GM23338 (cell line): ENCODE measurements around the gene DPF3. TPM values are rescaled to one million over a fixed set of nuclear protein-coding genes. Genes with fewer than 3 reads are reported as not detected.

ENCODE experiments used
- ATAC-seq: fragments of 200-7000 bp; cut with Tn5 transposase; 3 replicates; pipeline ENCODE4 v1.9.1; 2020
- DNase-seq: peaks from one replicate; pipeline ENCODE4 v3.0.0-alpha.2; 2015; ENCODE audit warnings: low spot score
- H2AFZ ChIP-seq: fragments of 200-600 bp; sonication (generic); 2 replicates; pipeline ENCODE4 v1.8.0; 2016; ENCODE audit warnings: antibody characterized with exemption, mild to moderate bottlenecking, moderate library complexity
- H3F3A ChIP-seq: fragments of 200-600 bp; sonication (generic); replicated peaks from 2 replicates; pipeline ENCODE4 v1.8.0; 2017; ENCODE audit warnings: antibody characterized with exemption, mixed run types, low read depth
- H3K27ac ChIP-seq: fragments of 200-600 bp; sonication (generic); 2 replicates; pipeline ENCODE4 v1.6.1; 2016; ENCODE audit warnings: low read depth
- H3K27me3 ChIP-seq: fragments of 200-600 bp; sonication (generic); 2 replicates; pipeline ENCODE4 v1.8.0; 2016; ENCODE audit warnings: mild to moderate bottlenecking, mixed run types, moderate library complexity; ENCODE audit not compliant: insufficient read depth
- H3K36me3 ChIP-seq: fragments of 200-600 bp; sonication (generic); 2 replicates; pipeline ENCODE4 v1.8.0; 2016; ENCODE audit warnings: mild to moderate bottlenecking; ENCODE audit not compliant: insufficient read depth
- H3K4me1 ChIP-seq: fragments of 200-600 bp; sonication (generic); 2 replicates; pipeline ENCODE4 v1.8.0; 2016; ENCODE audit warnings: mild to moderate bottlenecking, moderate library complexity; ENCODE audit not compliant: insufficient read depth
- H3K4me2 ChIP-seq: fragments of 200-600 bp; sonication (generic); 2 replicates; pipeline ENCODE4 v1.7.1; 2017; ENCODE audit warnings: mixed run types
- H3K4me3 ChIP-seq: fragments of 200-600 bp; sonication (generic); 2 replicates; pipeline ENCODE4 v1.6.1; 2016; ENCODE audit warnings: mixed run types
- H3K79me2 ChIP-seq: fragments of 200-600 bp; sonication (generic); replicated peaks from 2 replicates; pipeline ENCODE4 v1.8.0; 2017; ENCODE audit warnings: mild to moderate bottlenecking; ENCODE audit not compliant: insufficient read depth
- H3K9me2 ChIP-seq: fragments of 200-600 bp; sonication (generic); 2 replicates; pipeline ENCODE4 v1.8.0; 2017; ENCODE audit not compliant: insufficient read depth
- H4K20me1 ChIP-seq: fragments of 200-600 bp; sonication (generic); replicated peaks from 2 replicates; pipeline ENCODE4 v1.8.0; 2017; ENCODE audit warnings: mild to moderate bottlenecking; ENCODE audit not compliant: insufficient read depth
- H3K27ac Mint-ChIP-seq: 2 replicates; pipeline ENCODE4 v1.8.0; 2020; ENCODE audit warnings: inconsistent platforms, mild to moderate bottlenecking, moderate library complexity, mixed read lengths
- H3K27me3 Mint-ChIP-seq: 3 replicates; pipeline ENCODE4 v1.8.0; 2022; ENCODE audit warnings: low read depth, mild to moderate bottlenecking, moderate library complexity, mixed read lengths, inconsistent platforms; ENCODE audit not compliant: insufficient read depth, poor library complexity
- H3K36me3 Mint-ChIP-seq: 3 replicates; pipeline ENCODE4 v1.8.0; 2021; ENCODE audit warnings: low read depth, mild to moderate bottlenecking, inconsistent platforms, moderate library complexity, mixed read lengths
- H3K4me1 Mint-ChIP-seq: 3 replicates; pipeline ENCODE4 v1.8.0; 2020; ENCODE audit warnings: mild to moderate bottlenecking, inconsistent platforms, mixed read lengths
- H3K4me3 Mint-ChIP-seq: 3 replicates; pipeline ENCODE4 v1.8.0; 2021; ENCODE audit warnings: moderate library complexity, mild to moderate bottlenecking, inconsistent platforms, mixed read lengths
- H3K9me3 Mint-ChIP-seq: 3 replicates; pipeline ENCODE4 v1.8.0; 2020; ENCODE audit warnings: moderate library complexity, mild to moderate bottlenecking, inconsistent platforms, mixed read lengths
- CREB1 ChIP-seq: fragments of 250-450 bp; sonication (Bioruptor Pico); IDR thresholded peaks from 2 replicates; pipeline ENCODE4 v1.5.0; 2020; ENCODE audit warnings: low read depth, mild to moderate bottlenecking, moderate library complexity
- EZH2phosphoT487 ChIP-seq: fragments of 200-600 bp; sonication (generic); IDR thresholded peaks from one replicate; pipeline ENCODE4 v1.8.1; 2018; ENCODE audit warnings: antibody characterized with exemption; ENCODE audit not compliant: unreplicated experiment
- JUNB ChIP-seq: IDR thresholded peaks from one replicate; pipeline ENCODE4 v1.6.1; 2016; ENCODE audit warnings: antibody characterized with exemption; ENCODE audit not compliant: unreplicated experiment
- NANOG ChIP-seq: IDR thresholded peaks from 2 replicates; pipeline ENCODE4 v1.6.1; 2016; ENCODE audit warnings: antibody characterized with exemption, borderline replicate concordance
- POLR2AphosphoS5 ChIP-seq: IDR thresholded peaks from 2 replicates; pipeline ENCODE4 v1.6.1; 2016; ENCODE audit warnings: antibody characterized with exemption, low read depth
- STAT1 ChIP-seq: IDR thresholded peaks from one replicate; pipeline ENCODE4 v1.6.1; 2016; ENCODE audit warnings: antibody characterized with exemption; ENCODE audit not compliant: unreplicated experiment
- ZNF114 ChIP-seq: fragments of 250-450 bp; sonication (Bioruptor Pico); IDR thresholded peaks from 2 replicates; pipeline ENCODE4 v1.5.0; 2020; ENCODE audit warnings: mild to moderate bottlenecking, moderate library complexity
- ZNF331 ChIP-seq: fragments of 250-450 bp; sonication (Bioruptor Pico); IDR thresholded peaks from 2 replicates; pipeline ENCODE4 v1.5.0; 2020; ENCODE audit warnings: low read depth, mild to moderate bottlenecking, moderate library complexity
- polyA plus RNA-seq: library from polyadenylated mRNA; unstranded; fragments of >200 nt; fragmentation: Nextera tagmentation; extraction: Ambion mirVana; gene quantifications from 2 replicates; pipeline ENCODE4 v1.2.1, GENCODE V29; 2016
- total RNA-seq: library from RNA; depleted of rRNA; stranded (reverse); fragments of >200 nt; shearing (Covaris generic); gene quantifications from 2 replicates; pipeline ENCODE4 v1.2.3, GENCODE V29; 2014
- TF ChIP-seq, protein P1 (sequence below): fragments of 250-450 bp; sonication (Bioruptor Pico); IDR thresholded peaks from 2 replicates; pipeline ENCODE4 v1.5.0; 2020; ENCODE audit warnings: mild to moderate bottlenecking, moderate library complexity

The DPF3 gene
- total and polyA plus RNA-seq, 2 experiments from 2014 or later: 0.18 to 1.0 TPM

DNA sequence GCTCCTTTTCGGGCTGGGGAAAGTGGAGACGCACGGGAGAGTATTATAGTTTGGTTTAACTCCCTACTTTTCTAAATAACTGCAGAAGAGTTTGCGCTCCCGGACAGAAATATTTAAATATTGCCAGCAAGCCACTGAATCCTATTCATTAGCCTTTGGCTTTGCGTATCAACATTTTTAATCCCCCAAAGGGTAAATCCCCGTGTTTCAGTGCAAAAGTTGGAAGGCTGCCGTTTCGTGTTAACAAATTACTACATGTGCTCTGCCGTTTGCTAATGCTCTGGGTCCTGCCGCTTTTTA, 372 bp upstream of the DPF3 start:
- DNase-seq: no peak
- Mint-ChIP-seq H3K36me3 (no peaks in the 10 kb centered on the region; the same call in 2 of the 3 replicates), H3K27ac (no peak overlapping the region), H3K9me3 (no peaks in the 10 kb centered on the region), H3K27me3 (peaks cover 57% of the 10 kb centered on the region), H3K4me1 (peaks cover 32% of the 10 kb centered on the region), H3K4me3 (peak overlapping the region; percentile 84)
- Histone ChIP-seq H2AFZ (peak overlapping the region; percentile 54), H4K20me1 (no peaks in the 10 kb centered on the region), H3F3A (peaks cover 7% of the 10 kb centered on the region; the same call in 1 of the 2 replicates), H3K79me2 (no peaks in the 10 kb centered on the region), H3K9me2 (no peaks in the 10 kb centered on the region), H3K27ac (no peak overlapping the region), H3K4me1 (peaks cover 32% of the 10 kb centered on the region), H3K27me3 (peaks cover 89% of the 10 kb centered on the region), H3K4me3 (peak overlapping the region; percentile 85), H3K4me2 (peak overlapping the region; percentile 87), H3K36me3 (no peaks in the 10 kb centered on the region; the same call in 1 of the 2 replicates)
- TF ChIP-seq, protein P1, sequence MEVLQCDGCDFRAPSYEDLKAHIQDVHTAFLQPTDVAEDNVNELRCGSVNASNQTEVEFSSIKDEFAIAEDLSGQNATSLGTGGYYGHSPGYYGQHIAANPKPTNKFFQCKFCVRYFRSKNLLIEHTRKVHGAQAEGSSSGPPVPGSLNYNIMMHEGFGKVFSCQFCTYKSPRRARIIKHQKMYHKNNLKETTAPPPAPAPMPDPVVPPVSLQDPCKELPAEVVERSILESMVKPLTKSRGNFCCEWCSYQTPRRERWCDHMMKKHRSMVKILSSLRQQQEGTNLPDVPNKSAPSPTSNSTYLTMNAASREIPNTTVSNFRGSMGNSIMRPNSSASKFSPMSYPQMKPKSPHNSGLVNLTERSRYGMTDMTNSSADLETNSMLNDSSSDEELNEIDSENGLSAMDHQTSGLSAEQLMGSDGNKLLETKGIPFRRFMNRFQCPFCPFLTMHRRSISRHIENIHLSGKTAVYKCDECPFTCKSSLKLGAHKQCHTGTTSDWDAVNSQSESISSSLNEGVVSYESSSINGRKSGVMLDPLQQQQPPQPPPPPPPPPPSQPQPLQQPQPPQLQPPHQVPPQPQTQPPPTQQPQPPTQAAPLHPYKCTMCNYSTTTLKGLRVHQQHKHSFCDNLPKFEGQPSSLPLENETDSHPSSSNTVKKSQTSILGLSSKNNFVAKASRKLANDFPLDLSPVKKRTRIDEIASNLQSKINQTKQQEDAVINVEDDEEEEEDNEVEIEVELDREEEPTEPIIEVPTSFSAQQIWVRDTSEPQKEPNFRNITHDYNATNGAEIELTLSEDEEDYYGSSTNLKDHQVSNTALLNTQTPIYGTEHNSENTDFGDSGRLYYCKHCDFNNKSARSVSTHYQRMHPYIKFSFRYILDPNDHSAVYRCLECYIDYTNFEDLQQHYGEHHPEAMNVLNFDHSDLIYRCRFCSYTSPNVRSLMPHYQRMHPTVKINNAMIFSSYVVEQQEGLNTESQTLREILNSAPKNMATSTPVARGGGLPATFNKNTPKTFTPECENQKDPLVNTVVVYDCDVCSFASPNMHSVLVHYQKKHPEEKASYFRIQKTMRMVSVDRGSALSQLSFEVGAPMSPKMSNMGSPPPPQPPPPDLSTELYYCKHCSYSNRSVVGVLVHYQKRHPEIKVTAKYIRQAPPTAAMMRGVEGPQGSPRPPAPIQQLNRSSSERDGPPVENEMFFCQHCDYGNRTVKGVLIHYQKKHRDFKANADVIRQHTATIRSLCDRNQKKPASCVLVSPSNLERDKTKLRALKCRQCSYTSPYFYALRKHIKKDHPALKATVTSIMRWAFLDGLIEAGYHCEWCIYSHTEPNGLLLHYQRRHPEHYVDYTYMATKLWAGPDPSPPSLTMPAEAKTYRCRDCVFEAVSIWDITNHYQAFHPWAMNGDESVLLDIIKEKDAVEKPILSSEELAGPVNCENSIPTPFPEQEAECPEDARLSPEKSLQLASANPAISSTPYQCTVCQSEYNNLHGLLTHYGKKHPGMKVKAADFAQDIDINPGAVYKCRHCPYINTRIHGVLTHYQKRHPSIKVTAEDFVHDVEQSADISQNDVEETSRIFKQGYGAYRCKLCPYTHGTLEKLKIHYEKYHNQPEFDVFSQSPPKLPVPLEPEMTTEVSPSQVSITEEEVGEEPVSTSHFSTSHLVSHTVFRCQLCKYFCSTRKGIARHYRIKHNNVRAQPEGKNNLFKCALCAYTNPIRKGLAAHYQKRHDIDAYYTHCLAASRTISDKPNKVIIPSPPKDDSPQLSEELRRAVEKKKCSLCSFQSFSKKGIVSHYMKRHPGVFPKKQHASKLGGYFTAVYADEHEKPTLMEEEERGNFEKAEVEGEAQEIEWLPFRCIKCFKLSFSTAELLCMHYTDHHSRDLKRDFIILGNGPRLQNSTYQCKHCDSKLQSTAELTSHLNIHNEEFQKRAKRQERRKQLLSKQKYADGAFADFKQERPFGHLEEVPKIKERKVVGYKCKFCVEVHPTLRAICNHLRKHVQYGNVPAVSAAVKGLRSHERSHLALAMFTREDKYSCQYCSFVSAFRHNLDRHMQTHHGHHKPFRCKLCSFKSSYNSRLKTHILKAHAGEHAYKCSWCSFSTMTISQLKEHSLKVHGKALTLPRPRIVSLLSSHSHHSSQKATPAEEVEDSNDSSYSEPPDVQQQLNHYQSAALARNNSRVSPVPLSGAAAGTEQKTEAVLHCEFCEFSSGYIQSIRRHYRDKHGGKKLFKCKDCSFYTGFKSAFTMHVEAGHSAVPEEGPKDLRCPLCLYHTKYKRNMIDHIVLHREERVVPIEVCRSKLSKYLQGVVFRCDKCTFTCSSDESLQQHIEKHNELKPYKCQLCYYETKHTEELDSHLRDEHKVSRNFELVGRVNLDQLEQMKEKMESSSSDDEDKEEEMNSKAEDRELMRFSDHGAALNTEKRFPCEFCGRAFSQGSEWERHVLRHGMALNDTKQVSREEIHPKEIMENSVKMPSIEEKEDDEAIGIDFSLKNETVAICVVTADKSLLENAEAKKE: no peak
- TF ChIP-seq JUNB (no peak), EZH2phosphoT487 (no peak), ZNF114 (no peak), CREB1 (CRISPR knock-in tag) (no peak), NANOG (no peak), POLR2AphosphoS5 (no peak), STAT1 (no peak), ZNF331 (CRISPR knock-in tag) (no peak)
- no peak for ATAC-seq
